Right atrium auricular region (tissue), 2 donors: ENCODE results near the gene GDPD4. TPM values are rescaled to one million over a fixed set of nuclear protein-coding genes. Genes with fewer than 3 reads are reported as not detected.

Source experiments
- DNase-seq: peaks from one replicate; pipeline ENCODE4 v3.0.0-alpha.2; 2019; ENCODE audit warnings: low spot score
- H3K27ac ChIP-seq, 2 donors: fragments of 200-600 bp; sonication (generic); 1 replicate in 1 of 2; 2 replicates in 1 of 2; pipeline ENCODE4 v1.5.1; 2016 to 2019
- H3K27me3 ChIP-seq, 2 donors: fragments of 200-600 bp; sonication (generic); one replicate each; pipeline versions ENCODE4 v1.5.1 to v1.6.0; 2017 to 2019
- H3K36me3 ChIP-seq: fragments of 200-600 bp; sonication (generic); one replicate; pipeline ENCODE4 v1.5.1; 2016
- H3K4me1 ChIP-seq, 2 donors: fragments of 200-600 bp; sonication (generic); one replicate each; pipeline versions ENCODE4 v1.5.1 to v1.6.0; 2017 to 2019
- H3K4me3 ChIP-seq, 2 donors: fragments of 200-600 bp; sonication (generic); 1 replicate in 1 of 2; 2 replicates in 1 of 2; pipeline ENCODE4 v1.5.1; 2017 to 2019; ENCODE audit warnings: mild to moderate bottlenecking in 1 of 2, moderate library complexity in 1 of 2
- H3K9me3 ChIP-seq, 2 donors: fragments of 200-600 bp; sonication (generic); one replicate each; pipeline ENCODE4 v1.5.1; 2019
- CTCF ChIP-seq, 2 donors: fragments of 200-600 bp; sonication (generic); IDR thresholded peaks; one replicate each; pipeline ENCODE4 v1.5.1; 2019; ENCODE audit warnings: antibody characterized with exemption in 2 of 2
- total RNA-seq, 2 donors: library from RNA; depleted of rRNA; stranded (reverse); fragments of >200 nt; gene quantifications; one replicate each; pipeline ENCODE4 v1.1.0, GENCODE V29; 2016

GDPD4 gene
- total RNA-seq, 2 donors from 2014 or later, result not detected

GRCh38 chr11:77252555-77253270, 48.8 kb downstream of the GDPD4 start:
- Histone ChIP-seq H3K9me3 (peaks cover 0 to 14% of the 10 kb centered on the region in 2 donors), H3K27ac (no peak overlapping the region), H3K4me1 (no peaks in the 10 kb centered on the region), H3K27me3 (no peaks in the 10 kb centered on the region), H3K36me3 (no peaks in the 10 kb centered on the region), H3K4me3 (no peak overlapping the region)
- TF ChIP-seq CTCF (IDR thresholded peaks at IDR 0.05), result no peak
- no peak for DNase-seq

- Histone ChIP-seq H3K27me3 (no peaks in the 10 kb centered on the region), H3K36me3 (no peaks in the 10 kb centered on the region), H3K27ac (no peak overlapping the region), H3K4me1 (no peaks in the 10 kb centered on the region), H3K9me3 (peaks cover 0 to 14% of the 10 kb centered on the region in 2 donors), H3K4me3 (no peak overlapping the region)
- DNase-seq, result no peak
- no peak for TF ChIP-seq CTCF (IDR thresholded peaks at IDR 0.05)
These were observed 50.4 kb downstream of the GDPD4 start for GRCh38 chr11:77250881-77251640.

GRCh38 chr11:77249427-77249826, 52.1 kb downstream of the GDPD4 start:
- H3K27me3 ChIP-seq, result no peaks in the 10 kb centered on the region

GRCh38 chr11:77244277-77245027, 57.0 kb downstream of the GDPD4 start:
- peaks cover 0 to 9% of the 10 kb centered on the region in 2 donors for H3K9me3 ChIP-seq
- H3K4me3 ChIP-seq, result no peak overlapping the region
- H3K36me3 ChIP-seq, result no peaks in the 10 kb centered on the region
- H3K4me1 ChIP-seq, result no peaks in the 10 kb centered on the region
- no peaks in the 10 kb centered on the region for H3K27me3 ChIP-seq
- DNase-seq, result no peak
- TF ChIP-seq CTCF (IDR thresholded peaks at IDR 0.05), result no peak
- H3K27ac ChIP-seq, result no peak overlapping the region

More at GRCh38 chr11:77249427-77249826, 52.1 kb downstream of the GDPD4 start:
- Histone ChIP-seq H3K9me3 (peaks cover 0 to 14% of the 10 kb centered on the region in 2 donors), H3K27ac (no peak overlapping the region), H3K4me1 (no peaks in the 10 kb centered on the region), H3K36me3 (no peaks in the 10 kb centered on the region), H3K4me3 (no peak overlapping the region)
- DNase-seq, result no peak
- TF ChIP-seq CTCF (IDR thresholded peaks at IDR 0.05), result no peak

- DNase-seq, result no peak
- H3K9me3 ChIP-seq, result peaks cover 0 to 9% of the 10 kb centered on the region in 2 donors
- H3K4me1 ChIP-seq, result no peaks in the 10 kb centered on the region
- H3K4me3 ChIP-seq, result no peak overlapping the region
- H3K27me3 ChIP-seq, result no peaks in the 10 kb centered on the region
- TF ChIP-seq CTCF (IDR thresholded peaks at IDR 0.05), result no peak
- H3K36me3 ChIP-seq, result no peaks in the 10 kb centered on the region
- no peak overlapping the region for H3K27ac ChIP-seq
These were observed 64.6 kb downstream of the GDPD4 start for GRCh38 chr11:77236901-77237300.
